Effector memory CD4-positive, alpha-beta T cell (primary cell): ENCODE measurements around the gene SDCCAG8.

Experiments
- DNase-seq, 3 donors: peaks; one replicate each; pipeline ENCODE4 v3.0.0-alpha.2; 2020
- H3K27ac ChIP-seq: 2 replicates; pipeline ENCODE4 v1.7.0; 2013; ENCODE audit warnings: mild to moderate bottlenecking, low read length, moderate library complexity; ENCODE audit not compliant: insufficient read depth, poor library complexity, severe bottlenecking
- H3K27me3 ChIP-seq: replicated peaks from 2 replicates; pipeline ENCODE4 v1.7.0; 2013; ENCODE audit warnings: mild to moderate bottlenecking, low read length; ENCODE audit not compliant: insufficient read depth, control insufficient read depth, poor library complexity, severe bottlenecking
- H3K36me3 ChIP-seq: 2 replicates; pipeline ENCODE4 v1.7.0; 2013; ENCODE audit warnings: mild to moderate bottlenecking, low read length, moderate library complexity; ENCODE audit not compliant: control insufficient read depth, insufficient read depth
- H3K4me1 ChIP-seq: 2 replicates; pipeline ENCODE4 v1.7.0; 2013; ENCODE audit warnings: low read length, mild to moderate bottlenecking; ENCODE audit not compliant: control insufficient read depth, insufficient read depth, poor library complexity, severe bottlenecking
- H3K4me3 ChIP-seq: 2 replicates; pipeline ENCODE4 v1.7.0; 2013; ENCODE audit warnings: low read length, low read depth, mild to moderate bottlenecking; ENCODE audit not compliant: insufficient read depth, poor library complexity, severe bottlenecking
- H3K9me3 ChIP-seq: 2 replicates; pipeline ENCODE4 v1.7.0; 2013; ENCODE audit warnings: mild to moderate bottlenecking, low read length, moderate library complexity; ENCODE audit not compliant: control insufficient read depth

SDCCAG8 gene

GRCh38 chr1:243267471-243267880 is 11.6 kb downstream of the SDCCAG8 start:
- Histone ChIP-seq H3K4me1 (no peaks in the 10 kb centered on the region), H3K27ac (no peak overlapping the region), H3K27me3 (no peaks in the 10 kb centered on the region), H3K4me3 (no peak overlapping the region), H3K9me3 (no peaks in the 10 kb centered on the region), H3K36me3 (peaks cover 14% of the 10 kb centered on the region)
- DNase-seq = no peak

GRCh38 chr1:243267914-243268653 is 12.2 kb downstream of the SDCCAG8 start:
- DNase-seq = no peak
- H3K4me3 ChIP-seq = no peak overlapping the region
- H3K9me3 ChIP-seq = no peaks in the 10 kb centered on the region
- no peaks in the 10 kb centered on the region for H3K4me1 ChIP-seq
- H3K27me3 ChIP-seq = no peaks in the 10 kb centered on the region
- no peak overlapping the region for H3K27ac ChIP-seq
- H3K36me3 ChIP-seq = peaks cover 14% of the 10 kb centered on the region

- Histone ChIP-seq H3K4me3 (no peak overlapping the region), H3K27me3 (no peaks in the 10 kb centered on the region), H3K9me3 (no peaks in the 10 kb centered on the region), H3K4me1 (no peaks in the 10 kb centered on the region), H3K36me3 (peaks cover 14% of the 10 kb centered on the region), H3K27ac (no peak overlapping the region)
- no peak for DNase-seq
These were observed 13.1 kb downstream of the SDCCAG8 start for GRCh38 chr1:243268751-243269460.

GRCh38 chr1:243269461-243269801 is 13.6 kb downstream of the SDCCAG8 start:
- Histone ChIP-seq H3K27me3 (no peaks in the 10 kb centered on the region), H3K36me3 (peaks cover 14% of the 10 kb centered on the region), H3K4me1 (no peaks in the 10 kb centered on the region), H3K4me3 (no peak overlapping the region), H3K9me3 (no peaks in the 10 kb centered on the region), H3K27ac (no peak overlapping the region)
- no peak for DNase-seq

GRCh38 chr1:243270097-243270864 is 14.4 kb downstream of the SDCCAG8 start:
- no peak overlapping the region for H3K27ac ChIP-seq
- no peaks in the 10 kb centered on the region for H3K9me3 ChIP-seq
- no peak for DNase-seq
- H3K4me3 ChIP-seq = no peak overlapping the region
- H3K27me3 ChIP-seq = no peaks in the 10 kb centered on the region
- H3K36me3 ChIP-seq = peaks cover 14% of the 10 kb centered on the region
- no peaks in the 10 kb centered on the region for H3K4me1 ChIP-seq

- Histone ChIP-seq H3K9me3 (no peaks in the 10 kb centered on the region), H3K27ac (no peak overlapping the region), H3K4me3 (no peak overlapping the region), H3K4me1 (no peaks in the 10 kb centered on the region), H3K36me3 (peaks cover 14% of the 10 kb centered on the region), H3K27me3 (no peaks in the 10 kb centered on the region)
- no peak for DNase-seq
These were observed 16.2 kb downstream of the SDCCAG8 start for GRCh38 chr1:243271996-243272395.

GRCh38 chr1:243272401-243272800 is 16.6 kb downstream of the SDCCAG8 start:
- H3K27ac ChIP-seq = no peak overlapping the region
- no peak overlapping the region for H3K4me3 ChIP-seq
- DNase-seq = no peak
- H3K9me3 ChIP-seq = no peaks in the 10 kb centered on the region
- H3K27me3 ChIP-seq = no peaks in the 10 kb centered on the region
- no peaks in the 10 kb centered on the region for H3K4me1 ChIP-seq
- peaks cover 14% of the 10 kb centered on the region for H3K36me3 ChIP-seq

- Histone ChIP-seq H3K27me3 (no peaks in the 10 kb centered on the region), H3K36me3 (peaks cover 14% of the 10 kb centered on the region), H3K4me1 (no peaks in the 10 kb centered on the region), H3K4me3 (no peak overlapping the region), H3K9me3 (no peaks in the 10 kb centered on the region), H3K27ac (no peak overlapping the region)
- no peak for DNase-seq
These were observed 17.7 kb downstream of the SDCCAG8 start for GRCh38 chr1:243273506-243273905.

- Histone ChIP-seq H3K36me3 (peaks cover 14% of the 10 kb centered on the region), H3K4me3 (no peak overlapping the region), H3K27me3 (no peaks in the 10 kb centered on the region), H3K27ac (no peak overlapping the region), H3K4me1 (no peaks in the 10 kb centered on the region), H3K9me3 (no peaks in the 10 kb centered on the region)
- DNase-seq = no peak
These were observed 18.1 kb downstream of the SDCCAG8 start for GRCh38 chr1:243273945-243274344.

- Histone ChIP-seq H3K36me3 (peaks cover 12% of the 10 kb centered on the region), H3K4me1 (no peaks in the 10 kb centered on the region), H3K9me3 (no peaks in the 10 kb centered on the region), H3K27ac (no peak overlapping the region), H3K4me3 (no peak overlapping the region), H3K27me3 (no peaks in the 10 kb centered on the region)
- DNase-seq = no peak
These were observed 19.5 kb downstream of the SDCCAG8 start for GRCh38 chr1:243275316-243275715.
